ENCODE measurements around the gene NUDT7.
A peak's percentile ranks its signal among the peaks of the same experiment; 100 is the strongest.

DNA sequence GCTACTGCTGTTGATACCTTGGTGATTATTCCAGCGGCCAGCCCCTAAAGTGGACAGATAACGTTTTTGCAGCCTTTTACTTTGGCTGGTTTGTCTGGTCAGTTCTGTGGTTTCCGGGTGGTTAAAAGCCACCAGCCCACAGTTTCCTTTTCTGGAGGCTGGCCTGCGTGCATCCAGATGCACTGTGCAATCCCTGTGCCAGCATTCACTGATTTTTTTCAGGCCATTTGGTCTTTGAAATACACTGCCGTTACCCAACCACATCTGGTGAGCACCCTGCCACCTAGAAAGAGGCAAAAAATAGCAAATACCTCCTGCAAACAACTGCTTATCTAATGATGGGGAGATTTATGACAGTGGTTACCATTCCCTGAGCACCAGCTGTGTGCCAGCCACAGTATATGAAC is 797 bp downstream of the NUDT7 start:
- TF ChIP-seq, protein P1, sequence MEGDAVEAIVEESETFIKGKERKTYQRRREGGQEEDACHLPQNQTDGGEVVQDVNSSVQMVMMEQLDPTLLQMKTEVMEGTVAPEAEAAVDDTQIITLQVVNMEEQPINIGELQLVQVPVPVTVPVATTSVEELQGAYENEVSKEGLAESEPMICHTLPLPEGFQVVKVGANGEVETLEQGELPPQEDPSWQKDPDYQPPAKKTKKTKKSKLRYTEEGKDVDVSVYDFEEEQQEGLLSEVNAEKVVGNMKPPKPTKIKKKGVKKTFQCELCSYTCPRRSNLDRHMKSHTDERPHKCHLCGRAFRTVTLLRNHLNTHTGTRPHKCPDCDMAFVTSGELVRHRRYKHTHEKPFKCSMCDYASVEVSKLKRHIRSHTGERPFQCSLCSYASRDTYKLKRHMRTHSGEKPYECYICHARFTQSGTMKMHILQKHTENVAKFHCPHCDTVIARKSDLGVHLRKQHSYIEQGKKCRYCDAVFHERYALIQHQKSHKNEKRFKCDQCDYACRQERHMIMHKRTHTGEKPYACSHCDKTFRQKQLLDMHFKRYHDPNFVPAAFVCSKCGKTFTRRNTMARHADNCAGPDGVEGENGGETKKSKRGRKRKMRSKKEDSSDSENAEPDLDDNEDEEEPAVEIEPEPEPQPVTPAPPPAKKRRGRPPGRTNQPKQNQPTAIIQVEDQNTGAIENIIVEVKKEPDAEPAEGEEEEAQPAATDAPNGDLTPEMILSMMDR (IDR thresholded peaks at IDR 0.05; ENCODE audit: insufficient read depth, low read length): no peak
- TF ChIP-seq, protein P2, sequence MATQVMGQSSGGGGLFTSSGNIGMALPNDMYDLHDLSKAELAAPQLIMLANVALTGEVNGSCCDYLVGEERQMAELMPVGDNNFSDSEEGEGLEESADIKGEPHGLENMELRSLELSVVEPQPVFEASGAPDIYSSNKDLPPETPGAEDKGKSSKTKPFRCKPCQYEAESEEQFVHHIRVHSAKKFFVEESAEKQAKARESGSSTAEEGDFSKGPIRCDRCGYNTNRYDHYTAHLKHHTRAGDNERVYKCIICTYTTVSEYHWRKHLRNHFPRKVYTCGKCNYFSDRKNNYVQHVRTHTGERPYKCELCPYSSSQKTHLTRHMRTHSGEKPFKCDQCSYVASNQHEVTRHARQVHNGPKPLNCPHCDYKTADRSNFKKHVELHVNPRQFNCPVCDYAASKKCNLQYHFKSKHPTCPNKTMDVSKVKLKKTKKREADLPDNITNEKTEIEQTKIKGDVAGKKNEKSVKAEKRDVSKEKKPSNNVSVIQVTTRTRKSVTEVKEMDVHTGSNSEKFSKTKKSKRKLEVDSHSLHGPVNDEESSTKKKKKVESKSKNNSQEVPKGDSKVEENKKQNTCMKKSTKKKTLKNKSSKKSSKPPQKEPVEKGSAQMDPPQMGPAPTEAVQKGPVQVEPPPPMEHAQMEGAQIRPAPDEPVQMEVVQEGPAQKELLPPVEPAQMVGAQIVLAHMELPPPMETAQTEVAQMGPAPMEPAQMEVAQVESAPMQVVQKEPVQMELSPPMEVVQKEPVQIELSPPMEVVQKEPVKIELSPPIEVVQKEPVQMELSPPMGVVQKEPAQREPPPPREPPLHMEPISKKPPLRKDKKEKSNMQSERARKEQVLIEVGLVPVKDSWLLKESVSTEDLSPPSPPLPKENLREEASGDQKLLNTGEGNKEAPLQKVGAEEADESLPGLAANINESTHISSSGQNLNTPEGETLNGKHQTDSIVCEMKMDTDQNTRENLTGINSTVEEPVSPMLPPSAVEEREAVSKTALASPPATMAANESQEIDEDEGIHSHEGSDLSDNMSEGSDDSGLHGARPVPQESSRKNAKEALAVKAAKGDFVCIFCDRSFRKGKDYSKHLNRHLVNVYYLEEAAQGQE (IDR thresholded peaks at IDR 0.05; ENCODE audit: insufficient replicate concordance, low read depth): peak; percentile 5
- TF ChIP-seq POLR2AphosphoS5 (IDR thresholded peaks at IDR 0.05; ENCODE audit: low read depth) (peak; percentile 94), GABPA (IDR thresholded peaks at IDR 0.05; ENCODE audit: low read depth) (peak; percentile 17; the same call in 1 of the 2 replicates)
